HG02610 (cell line): Measurements from ENCODE around the gene KRTAP5-10.
"Not testable (repeated sequence)": the region's sequence is repeated elsewhere in the genome, so short reads cannot be mapped to it uniquely, and the experiment has no call there.

Experiments used
- ATAC-seq: cut with Tn5 transposase; IDR thresholded peaks from one replicate; pipeline ENCODE4 v1.9.1; 2021; ENCODE audit warnings: mild to moderate bottlenecking, moderate library complexity; ENCODE audit not compliant: unreplicated experiment

The KRTAP5-10 gene, protein sequence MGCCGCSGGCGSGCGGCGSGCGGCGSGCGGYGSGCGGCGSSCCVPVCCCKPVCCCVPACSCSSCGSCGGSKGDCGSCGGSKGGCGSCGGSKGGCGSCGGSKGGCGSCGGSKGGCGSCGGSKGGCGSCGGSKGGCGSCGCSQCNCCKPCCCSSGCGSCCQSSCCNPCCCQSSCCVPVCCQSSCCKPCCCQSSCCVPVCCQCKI

DNA sequence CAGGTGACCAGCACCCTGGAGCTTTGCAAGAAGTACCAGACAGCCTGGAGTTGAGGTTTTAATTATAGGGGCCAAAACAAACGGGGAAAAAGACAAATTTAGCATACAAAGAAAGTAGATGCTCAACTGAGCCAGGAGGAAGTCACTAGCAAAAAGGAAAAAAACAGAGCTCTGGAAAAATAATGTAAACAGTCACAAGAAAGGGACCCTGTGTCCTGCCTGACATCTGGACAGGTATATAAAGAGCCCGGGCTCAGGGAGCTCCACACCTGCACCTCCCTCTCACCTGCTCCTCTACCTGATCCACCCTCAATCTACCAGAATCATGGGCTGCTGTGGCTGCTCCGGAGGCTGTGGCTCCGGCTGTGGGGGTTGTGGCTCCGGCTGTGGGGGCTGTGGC lies at the start of gene KRTAP5-10:
Gene KRTAP5-10 (plus strand): TSS at position 301 of the 400 bp plus-strand sequence. CDS start 25 bp downstream, at position 326.
- ATAC-seq: no peak

DNA sequence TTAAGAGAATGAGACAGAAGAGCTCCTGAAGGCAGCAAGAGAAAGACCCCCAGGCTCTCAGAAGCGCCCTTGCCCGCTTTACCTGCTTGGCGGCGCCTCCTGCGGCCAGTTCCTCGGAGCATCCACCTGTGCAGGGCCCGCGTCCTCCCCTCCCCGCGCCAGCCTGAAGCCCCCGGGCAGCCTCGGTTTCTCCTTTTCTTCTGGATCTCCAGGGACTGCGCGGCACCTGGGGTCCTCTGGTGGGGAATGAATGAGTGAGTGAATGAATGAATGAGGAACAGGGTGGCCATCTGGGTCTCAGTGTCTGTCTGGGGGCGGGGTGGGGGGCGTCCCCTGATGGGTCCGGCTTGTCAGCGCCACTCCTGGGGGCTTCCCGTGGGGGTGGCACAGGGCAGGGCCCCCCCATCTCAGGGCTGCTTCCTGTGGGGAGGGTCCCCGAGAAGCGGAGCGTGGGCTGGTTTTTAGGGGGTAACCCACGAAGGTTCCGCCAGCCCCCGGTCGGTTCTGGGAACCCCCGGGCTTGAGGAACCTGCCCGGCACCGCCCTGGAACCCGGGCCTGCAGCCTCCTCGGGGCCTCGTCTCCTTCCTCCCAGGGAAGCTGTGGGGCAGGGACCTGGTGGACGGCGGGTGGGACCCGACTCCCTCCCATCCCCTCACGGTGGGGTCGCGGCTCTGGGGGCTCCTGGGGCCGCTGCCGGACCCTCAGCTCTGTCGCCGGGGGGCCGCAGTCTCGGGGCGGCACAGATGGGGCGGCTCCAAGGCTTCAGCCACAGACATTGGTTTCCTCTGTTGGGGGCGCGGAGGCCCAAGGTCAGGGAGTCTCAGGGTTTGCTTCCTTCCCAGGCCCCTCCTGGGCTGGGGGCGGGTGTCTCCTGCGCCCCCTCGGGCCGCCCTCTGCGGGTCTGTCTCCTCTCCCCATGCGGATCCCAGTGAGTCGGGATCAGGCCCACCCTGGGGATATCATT lies 46.6 kb upstream of the KRTAP5-10 start:
- no peak for ATAC-seq

DNA sequence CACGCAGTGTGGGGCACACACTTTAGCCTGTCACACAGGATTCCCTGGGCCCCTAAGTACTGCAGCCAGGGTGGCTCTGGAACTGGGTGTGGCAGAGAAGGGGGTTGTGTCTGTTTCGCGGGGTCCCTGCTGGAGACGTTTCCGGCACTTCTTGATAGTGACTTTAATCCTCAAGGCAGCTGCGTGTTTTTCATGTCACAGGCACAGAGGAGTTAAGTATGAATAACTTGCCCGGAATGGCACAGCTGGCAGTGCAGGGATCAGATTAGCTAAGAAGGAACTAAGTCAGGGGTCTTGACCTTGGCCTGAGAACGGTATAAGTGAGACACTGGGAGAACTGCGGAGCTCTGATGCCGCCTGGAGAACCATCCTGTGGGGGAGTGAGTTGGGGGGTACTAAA lies 45.8 kb upstream of the KRTAP5-10 start:
- ATAC-seq: no peak

DNA sequence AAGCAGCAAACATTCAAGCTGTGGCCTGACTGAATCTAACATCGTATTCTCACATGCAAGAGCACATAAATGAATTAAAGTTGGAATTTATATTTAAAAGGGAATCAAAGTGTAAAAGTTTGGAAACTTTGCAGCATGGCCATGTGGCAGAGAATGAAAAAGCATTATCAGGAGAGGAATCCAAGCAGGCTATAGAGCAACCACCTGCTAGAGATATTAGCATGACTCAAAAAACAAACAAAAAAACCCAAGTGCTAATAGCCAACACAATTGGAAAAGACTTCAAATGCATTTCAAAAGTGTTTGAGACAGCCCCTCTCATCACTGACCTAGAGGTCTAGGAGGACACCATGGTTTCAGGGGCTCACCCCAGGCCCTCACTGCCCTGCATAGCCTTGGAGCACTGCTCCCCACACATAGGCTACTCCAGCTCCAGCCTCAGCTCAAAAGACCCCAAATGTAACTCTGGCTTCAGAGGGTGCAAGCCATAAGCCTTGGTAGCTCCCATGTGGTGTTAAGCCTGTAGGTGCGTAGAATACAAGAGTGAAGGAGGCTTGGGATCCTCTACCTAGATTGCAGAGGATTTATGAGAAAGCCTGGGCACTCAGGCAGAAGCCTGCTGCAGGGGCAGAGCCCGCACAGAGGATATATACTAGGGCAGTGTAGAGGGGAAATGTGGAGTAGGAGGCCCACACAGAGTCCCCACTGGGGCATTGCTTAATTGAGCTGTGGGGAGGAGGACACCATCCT lies 40.0 kb upstream of the KRTAP5-10 start:
- no peak for ATAC-seq

DNA sequence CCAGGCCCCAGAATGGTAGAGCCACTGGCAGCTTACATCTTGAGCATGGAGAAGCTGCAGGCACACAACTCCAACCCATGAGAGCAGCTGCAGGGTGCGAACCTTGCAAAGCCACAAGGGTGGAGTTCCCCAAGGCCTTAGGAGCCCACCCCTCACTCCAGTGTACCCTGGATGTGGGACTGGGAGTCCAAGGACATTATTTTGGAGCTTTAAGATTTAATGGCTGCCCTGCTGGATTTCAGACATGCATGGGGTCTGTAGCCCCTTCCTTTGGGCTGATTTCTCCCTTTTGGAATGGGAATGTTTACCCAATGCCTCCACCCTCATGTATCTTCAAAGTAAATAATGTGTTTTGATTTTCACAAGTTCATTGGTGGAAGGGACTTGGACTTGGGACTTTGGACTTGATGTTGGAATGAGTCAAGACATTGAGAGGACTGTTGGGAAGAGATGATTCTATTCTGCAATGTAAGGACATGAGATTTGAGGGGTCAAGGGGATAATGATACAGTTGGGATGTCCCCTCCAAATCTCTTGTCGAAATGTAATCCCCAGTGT lies 39.3 kb upstream of the KRTAP5-10 start:
- no peak for ATAC-seq

DNA sequence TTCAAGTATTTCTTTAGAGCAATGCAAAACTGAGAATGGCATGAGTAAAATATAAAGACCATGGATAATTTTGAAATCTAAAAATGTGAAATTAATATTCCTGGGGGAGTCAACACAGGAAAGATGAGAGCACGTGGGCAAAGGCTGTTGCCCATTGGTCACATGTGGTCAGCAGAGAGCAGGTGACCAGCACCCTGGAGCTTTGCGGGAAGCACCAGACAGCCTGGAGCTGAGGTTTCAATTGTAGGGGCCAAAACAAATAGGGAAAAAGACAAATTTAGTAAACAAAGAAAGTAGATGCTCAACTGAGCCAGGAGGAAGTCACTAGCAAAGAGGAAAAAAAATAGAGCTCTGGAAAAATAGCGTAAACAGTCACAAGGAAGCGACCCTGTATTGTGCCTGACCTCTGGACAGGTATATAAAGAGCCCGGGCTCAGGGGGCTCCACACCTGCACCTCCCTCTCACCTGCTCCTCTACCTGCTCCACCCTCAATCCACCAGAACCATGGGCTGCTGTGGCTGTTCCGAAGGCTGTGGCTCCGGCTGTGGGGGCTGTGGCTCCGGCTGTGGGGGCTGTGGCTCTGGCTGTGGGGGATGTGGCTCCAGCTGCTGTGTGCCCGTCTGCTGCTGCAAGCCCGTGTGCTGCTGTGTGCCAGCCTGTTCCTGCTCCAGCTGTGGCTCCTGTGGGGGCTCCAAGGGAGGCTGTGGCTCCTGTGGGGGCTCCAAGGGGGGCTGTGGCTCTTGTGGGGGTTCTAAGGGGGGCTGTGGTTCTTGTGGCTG lies 38.4 kb upstream of the KRTAP5-10 start, which contains the start of gene KRTAP5-7:
Gene KRTAP5-7 (plus strand): TSS at position 472 of the 780 bp plus-strand sequence. CDS start 34 bp downstream, at position 506.
- ATAC-seq: not testable (repeated sequence)

DNA sequence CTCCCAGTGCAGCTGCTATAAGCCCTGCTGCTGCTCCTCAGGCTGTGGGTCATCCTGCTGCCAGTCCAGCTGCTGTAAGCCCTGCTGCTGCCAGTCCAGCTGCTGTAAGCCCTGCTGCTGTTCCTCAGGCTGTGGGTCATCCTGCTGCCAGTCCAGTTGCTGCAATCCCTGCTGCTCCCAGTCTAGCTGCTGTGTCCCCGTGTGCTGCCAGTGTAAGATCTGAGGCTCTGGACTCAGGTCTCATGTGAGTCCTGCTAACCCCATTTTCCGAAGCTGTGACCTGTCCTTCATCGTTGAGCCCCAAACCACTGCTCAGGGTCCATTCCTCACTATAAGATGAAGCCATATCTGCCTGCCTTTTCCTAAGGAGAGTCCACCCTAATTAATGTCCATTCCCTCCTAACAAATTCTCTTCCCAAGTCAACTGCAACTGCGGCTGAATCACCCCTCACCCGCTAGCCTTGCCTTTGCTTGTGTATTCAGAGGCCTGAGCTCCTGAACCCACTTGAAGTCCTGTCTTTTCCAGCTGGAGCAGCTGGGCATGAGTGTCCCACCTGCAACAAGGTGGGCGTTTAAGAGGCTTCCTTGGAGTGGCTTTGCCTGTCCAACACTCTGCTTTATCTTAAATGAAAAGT lies 37.7 kb upstream of the KRTAP5-10 start:
- no peak for ATAC-seq

DNA sequence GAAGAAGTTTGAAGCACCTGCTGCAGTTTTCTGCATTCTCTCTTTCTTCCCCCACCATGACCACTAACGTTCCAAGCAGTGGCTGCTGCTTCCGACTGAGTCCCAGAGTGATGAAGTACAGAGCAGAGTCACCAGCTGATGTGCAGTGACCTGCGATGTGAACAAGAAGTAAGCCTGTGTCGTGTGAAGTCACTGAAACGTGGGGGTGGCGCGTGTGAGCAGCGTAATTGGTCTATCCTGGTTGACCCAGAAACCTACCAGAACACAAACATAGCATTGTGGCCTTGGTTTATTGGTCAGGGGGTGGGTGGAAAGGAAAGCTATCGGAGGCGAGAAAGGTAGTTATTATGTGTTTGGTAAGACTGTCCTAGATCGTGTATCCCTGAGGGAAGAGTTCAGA lies 34.8 kb upstream of the KRTAP5-10 start:
- no peak for ATAC-seq

DNA sequence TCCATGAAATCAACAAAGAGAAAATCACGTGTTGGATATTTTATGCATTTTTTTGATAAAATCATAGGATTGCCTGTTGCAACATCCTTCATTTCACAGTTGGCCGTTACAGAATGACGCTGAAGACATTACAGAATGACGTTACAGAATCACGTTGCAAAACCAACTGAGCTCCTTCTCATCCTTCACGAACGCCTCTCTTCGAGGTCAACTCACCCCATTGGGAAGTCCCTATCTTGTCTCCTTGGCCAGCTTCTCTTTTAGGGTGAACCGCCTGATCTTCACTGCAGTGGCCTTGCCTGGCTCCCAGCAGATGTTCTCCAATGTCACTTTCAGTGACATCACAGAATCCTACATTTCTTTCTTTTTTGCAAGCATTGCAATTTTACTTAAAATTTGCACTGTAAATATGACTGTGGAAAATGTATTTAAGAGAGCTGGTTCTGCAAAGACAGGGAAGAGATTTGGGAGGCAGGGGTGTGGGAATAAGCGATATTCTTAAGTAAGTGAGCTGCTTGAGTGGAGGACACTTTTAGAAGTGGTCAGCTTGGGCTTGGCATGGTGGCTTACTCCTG lies 33.2 kb upstream of the KRTAP5-10 start:
- ATAC-seq: no peak

DNA sequence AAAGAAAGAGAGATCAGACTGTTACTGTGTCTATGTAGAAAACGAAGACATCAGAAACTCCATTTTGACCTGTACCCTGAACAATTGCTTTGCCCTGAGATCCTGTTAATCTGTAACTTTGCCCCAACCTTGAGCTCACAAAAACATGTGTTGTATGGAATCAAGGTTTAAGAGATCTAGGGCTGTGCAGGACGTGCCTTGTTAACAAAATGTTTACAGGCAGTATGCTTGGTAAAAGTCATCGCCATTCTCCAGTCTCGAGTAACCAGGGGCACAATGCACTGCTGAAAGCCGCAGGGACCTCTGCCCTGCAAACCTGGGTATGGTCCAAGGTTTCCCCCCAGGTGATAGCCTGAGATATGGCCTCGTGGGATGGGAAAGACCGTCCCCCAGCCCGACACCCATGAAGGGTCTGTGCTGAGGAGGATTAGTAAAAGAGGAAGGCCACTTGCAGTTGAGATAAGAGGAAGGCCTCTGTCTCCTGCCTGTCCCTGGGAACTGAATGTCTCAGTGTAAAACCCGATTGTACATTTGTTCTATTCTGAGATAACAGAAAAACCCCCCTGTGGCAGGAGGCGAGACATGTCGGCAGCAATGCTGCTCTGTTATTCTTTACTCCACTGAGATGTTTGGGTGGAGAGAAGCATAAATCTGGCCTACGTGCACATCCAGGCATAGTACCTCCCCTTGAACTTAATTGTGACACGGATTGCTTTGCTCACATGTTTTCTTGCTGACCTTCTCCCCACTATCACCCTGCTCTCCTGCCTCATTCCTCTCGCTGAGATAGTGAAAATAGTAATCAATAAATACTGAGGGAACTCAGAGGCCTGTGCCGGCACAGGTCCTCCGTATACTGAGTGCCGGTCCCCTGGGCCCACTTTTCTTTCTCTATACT lies 30.4 kb upstream of the KRTAP5-10 start:
- ATAC-seq: not testable (repeated sequence)

DNA sequence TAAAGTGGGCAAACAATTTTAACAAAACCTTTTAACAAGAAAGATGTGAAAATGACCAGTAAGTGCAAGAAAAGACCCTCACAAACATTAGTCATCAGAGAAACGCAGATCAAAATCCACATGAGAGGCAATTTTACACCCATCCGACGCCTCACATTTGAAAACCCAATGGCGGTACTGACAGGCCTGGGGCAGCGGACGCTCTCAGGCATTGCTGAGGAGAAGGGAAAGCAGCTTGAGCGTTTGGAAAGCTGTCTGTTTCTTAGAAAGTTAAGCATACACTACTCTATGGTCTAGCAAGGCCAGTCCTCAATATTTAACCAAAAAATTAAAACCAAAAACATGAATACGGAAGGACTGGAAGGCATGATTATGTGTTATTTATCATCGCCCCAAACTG lies 29.5 kb upstream of the KRTAP5-10 start:
- no peak for ATAC-seq

DNA sequence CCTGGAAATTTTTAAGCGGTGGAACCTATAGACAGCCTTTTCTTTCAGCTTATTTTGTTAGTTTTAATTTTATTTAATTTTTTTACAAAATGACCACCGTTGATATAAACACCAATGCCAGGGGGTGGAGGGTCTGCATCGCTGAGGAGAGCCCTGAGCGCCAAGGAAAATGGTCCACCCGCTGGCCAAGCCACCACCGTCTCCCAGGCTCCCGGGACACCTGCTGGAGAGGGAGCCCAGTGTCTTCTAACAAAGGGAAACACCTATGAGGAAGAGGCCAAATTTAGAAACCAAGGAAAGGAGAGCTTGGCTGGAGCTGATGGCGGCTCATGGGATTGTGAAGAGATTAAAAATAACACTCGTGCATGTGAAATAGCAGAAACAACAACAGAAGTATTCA lies 27.8 kb upstream of the KRTAP5-10 start:
- ATAC-seq: no peak

DNA sequence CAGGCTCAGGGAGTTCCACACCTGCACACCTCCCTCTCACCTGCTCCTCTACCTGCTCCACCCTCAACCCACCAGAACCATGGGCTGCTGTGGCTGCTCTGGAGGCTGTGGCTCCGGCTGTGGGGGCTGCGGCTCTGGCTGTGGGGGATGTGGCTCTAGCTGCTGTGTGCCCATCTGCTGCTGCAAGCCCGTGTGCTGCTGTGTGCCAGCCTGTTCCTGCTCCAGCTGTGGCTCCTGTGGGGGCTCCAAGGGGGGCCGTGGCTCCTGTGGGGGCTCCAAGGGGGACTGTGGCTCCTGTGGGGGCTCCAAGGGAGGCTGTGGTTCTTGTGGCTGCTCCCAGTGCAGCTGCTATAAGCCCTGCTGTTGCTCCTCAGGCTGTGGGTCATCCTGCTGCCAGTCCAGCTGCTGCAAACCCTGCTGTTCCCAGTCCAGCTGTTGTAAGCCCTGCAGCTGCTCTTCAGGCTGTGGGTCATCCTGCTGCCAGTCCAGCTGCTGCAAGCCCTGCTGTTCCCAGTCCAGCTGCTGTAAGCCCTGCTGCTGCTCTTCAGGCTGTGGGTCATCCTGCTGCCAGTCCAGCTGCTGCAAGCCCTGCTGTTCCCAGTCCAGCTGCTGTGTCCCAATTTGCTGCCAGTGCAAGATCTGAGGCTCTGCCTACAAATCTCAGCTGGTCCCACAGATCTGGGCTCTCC lies 27.2 kb upstream of the KRTAP5-10 start, which contains the start of gene KRTAP5-8:
Gene KRTAP5-8 (plus strand): TSS at position 49 of the 689 bp plus-strand sequence. CDS start 31 bp downstream, at position 80.
- not testable (repeated sequence) for ATAC-seq

DNA sequence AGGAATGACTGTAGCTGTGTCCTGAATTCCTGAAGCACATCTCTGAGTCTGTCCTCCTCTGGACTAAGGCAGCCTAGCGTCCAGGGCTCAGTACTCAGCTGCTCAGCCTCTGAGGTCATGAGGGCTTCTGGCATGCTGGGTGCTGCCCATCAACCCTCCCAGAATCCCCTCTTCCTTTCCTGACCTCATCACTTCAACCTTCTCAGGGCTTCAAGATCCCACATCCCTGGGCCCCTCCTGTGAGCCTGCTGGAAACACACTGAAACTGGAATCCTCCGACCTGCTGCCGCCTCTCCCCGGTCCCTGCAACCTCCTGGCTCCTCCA lies 26.7 kb upstream of the KRTAP5-10 start:
- ATAC-seq: no peak

DNA sequence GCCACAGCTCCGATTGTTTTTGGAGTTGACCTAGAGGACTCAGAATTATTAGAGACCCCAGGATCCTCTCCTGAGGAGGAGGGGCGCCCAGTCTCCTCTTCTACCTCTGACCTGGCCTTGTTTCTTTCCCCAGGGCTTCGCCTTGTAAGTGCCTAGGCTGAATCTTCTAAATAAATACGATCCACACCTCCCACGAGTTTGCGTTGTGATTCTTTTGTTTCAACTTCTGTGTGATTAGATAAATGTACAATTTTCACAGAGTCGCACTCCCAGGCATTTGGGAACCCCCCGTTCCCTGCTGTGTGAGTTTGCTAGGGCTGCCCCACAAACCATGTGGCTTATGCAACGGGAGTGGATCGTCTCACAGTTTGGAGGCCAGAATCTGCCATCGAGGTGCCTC lies 26.3 kb upstream of the KRTAP5-10 start:
- ATAC-seq: no peak

DNA sequence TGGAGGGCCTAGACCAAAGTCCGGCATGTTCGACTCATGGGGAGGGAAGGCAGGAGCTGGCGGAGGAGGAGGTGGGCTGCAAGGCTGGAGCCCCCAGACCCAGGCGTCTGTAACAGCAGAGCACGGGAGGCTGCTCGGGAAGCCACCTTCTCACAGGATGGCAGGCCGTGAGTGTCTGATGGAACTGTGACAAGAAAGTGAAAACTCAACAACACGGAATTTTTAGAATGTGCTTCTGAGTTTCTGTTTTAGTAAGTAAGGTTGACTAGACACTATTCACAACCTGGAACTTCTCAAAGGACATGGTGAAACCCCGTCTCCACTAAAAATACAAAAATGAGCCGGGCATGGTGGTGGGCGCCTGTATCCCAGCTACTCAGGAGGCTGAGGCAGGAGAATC lies 25.4 kb upstream of the KRTAP5-10 start:
- ATAC-seq: peak; percentile 36

DNA sequence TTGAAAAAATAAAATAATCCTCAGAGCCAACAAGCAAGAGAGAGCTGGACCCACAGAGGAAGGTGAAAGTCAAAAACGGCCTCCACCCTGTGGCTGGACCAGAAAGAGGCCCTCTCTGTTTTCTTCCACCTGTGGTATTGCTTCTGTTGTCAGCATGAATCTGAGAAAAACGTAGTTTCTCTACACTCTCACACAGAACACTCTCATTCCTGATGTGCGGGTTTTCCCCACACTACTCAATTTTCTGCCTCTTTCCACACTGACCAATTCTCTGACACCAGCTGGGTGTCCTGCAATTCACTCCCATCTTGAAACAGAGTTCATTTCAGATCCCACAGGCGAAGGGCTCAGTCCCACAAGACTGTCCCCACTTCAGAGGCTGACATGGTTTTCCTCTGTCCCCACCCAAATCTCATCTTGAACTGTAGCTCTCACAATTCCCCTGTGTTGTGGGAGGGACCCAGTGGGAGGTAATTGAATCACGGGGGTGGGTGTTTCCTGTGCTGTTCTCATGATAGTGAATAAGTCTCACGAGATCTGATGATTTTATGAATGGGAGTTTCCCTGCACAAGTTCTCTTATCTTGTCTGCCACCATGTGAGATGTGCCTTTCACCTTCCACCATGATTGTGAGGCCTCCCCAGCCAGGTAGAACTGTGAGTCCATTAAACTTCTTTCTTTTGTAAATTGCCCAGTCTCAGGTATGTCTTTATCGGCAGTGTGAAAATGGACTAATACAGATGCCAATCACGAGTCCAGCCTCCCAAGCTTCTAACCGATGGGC lies 24.6 kb upstream of the KRTAP5-10 start:
- ATAC-seq: peak; percentile 44
